H9 (cell line): Measurements from ENCODE around the gene PTPN3. TPM values are rescaled to one million over a fixed set of nuclear protein-coding genes. Genes with fewer than 3 reads are reported as not detected.

Experiments
- DNase-seq: peaks from one replicate; pipeline ENCODE4 v3.0.0-alpha.2; 2017
- H2AFZ ChIP-seq: one replicate; pipeline ENCODE4 v1.6.1; 2013; ENCODE audit warnings: mild to moderate bottlenecking, low read length, control low read depth, moderate library complexity
- H2AK5ac ChIP-seq: 2 replicates; pipeline ENCODE4 v1.6.1; 2013; ENCODE audit warnings: low read length, control low read depth, mixed read lengths; ENCODE audit not compliant: insufficient read length
- H2BK120ac ChIP-seq: one replicate; pipeline ENCODE4 v1.6.1; 2013; ENCODE audit warnings: low read depth, mild to moderate bottlenecking, low read length, control low read depth, inconsistent platforms; ENCODE audit not compliant: poor library complexity, severe bottlenecking
- H2BK12ac ChIP-seq: 2 replicates; pipeline ENCODE4 v1.6.1; 2013; ENCODE audit warnings: low read length, control low read depth, mixed read lengths, low read depth; ENCODE audit not compliant: insufficient read length
- H2BK15ac ChIP-seq: 2 replicates; pipeline ENCODE4 v1.6.1; 2013; ENCODE audit warnings: low read depth, low read length, control low read depth
- H2BK20ac ChIP-seq: one replicate; pipeline ENCODE4 v1.6.1; 2013; ENCODE audit warnings: low read depth, mild to moderate bottlenecking, low read length, control low read depth, inconsistent platforms; ENCODE audit not compliant: poor library complexity, severe bottlenecking
- H2BK5ac ChIP-seq: 2 replicates; pipeline ENCODE4 v1.6.1; 2013; ENCODE audit warnings: low read length, control low read depth, mixed read lengths; ENCODE audit not compliant: insufficient read length
- H3K14ac ChIP-seq: 2 replicates; pipeline ENCODE4 v1.6.1; 2013; ENCODE audit warnings: low read length, control low read depth; ENCODE audit not compliant: insufficient read depth
- H3K18ac ChIP-seq: 2 replicates; pipeline ENCODE4 v1.6.1; 2013; ENCODE audit warnings: low read depth, mild to moderate bottlenecking, mixed read lengths, low read length, control low read depth; ENCODE audit not compliant: insufficient read length
- H3K23ac ChIP-seq: 2 replicates; pipeline ENCODE4 v1.6.1; 2013; ENCODE audit warnings: low read length, control low read depth, mixed read lengths, low read depth; ENCODE audit not compliant: insufficient read length
- H3K23me2 ChIP-seq: 2 replicates; pipeline ENCODE4 v1.6.1; 2013; ENCODE audit warnings: low read depth, mild to moderate bottlenecking, mixed read lengths, low read length, control low read depth; ENCODE audit not compliant: insufficient read length, poor library complexity, severe bottlenecking
- H3K27ac ChIP-seq: 2 replicates; pipeline ENCODE4 v1.5.1; 2013; ENCODE audit warnings: low read length, control low read depth, mixed read lengths, low read depth; ENCODE audit not compliant: insufficient read length
- H3K27me3 ChIP-seq: 2 replicates; pipeline ENCODE4 v1.6.1; 2013; ENCODE audit warnings: low read length, control low read depth, inconsistent platforms; ENCODE audit not compliant: insufficient read depth
- H3K4ac ChIP-seq: 2 replicates; pipeline ENCODE4 v1.6.1; 2013; ENCODE audit warnings: low read depth, mild to moderate bottlenecking, control low read depth, inconsistent platforms, low read length, moderate library complexity
- H3K4me1 ChIP-seq: 2 replicates; pipeline ENCODE4 v1.6.1; 2013; ENCODE audit warnings: low read length, control low read depth, inconsistent platforms; ENCODE audit not compliant: insufficient read depth
- H3K4me2 ChIP-seq: 2 replicates; pipeline ENCODE4 v1.6.1; 2013; ENCODE audit warnings: low read length, control low read depth, mixed read lengths; ENCODE audit not compliant: insufficient read length, insufficient read depth
- H3K56ac ChIP-seq: 2 replicates; pipeline ENCODE4 v1.6.1; 2013; ENCODE audit warnings: low read depth, mild to moderate bottlenecking, mixed read lengths, low read length, control low read depth; ENCODE audit not compliant: insufficient read length
- H3K79me1 ChIP-seq: 2 replicates; pipeline ENCODE4 v1.6.1; 2013; ENCODE audit warnings: low read depth, mild to moderate bottlenecking, moderate library complexity, low read length, control low read depth, inconsistent platforms; ENCODE audit not compliant: insufficient read depth, poor library complexity, severe bottlenecking
- H3K79me2 ChIP-seq: 2 replicates; pipeline ENCODE4 v1.6.1; 2013; ENCODE audit warnings: low read length, control low read depth, inconsistent platforms; ENCODE audit not compliant: insufficient read depth
- H3K9ac ChIP-seq: 2 replicates; pipeline ENCODE4 v1.6.1; 2013; ENCODE audit warnings: low read length, control low read depth, mixed read lengths; ENCODE audit not compliant: insufficient read length; ENCODE audit errors: extremely low read depth
- H3K9me3 ChIP-seq: one replicate; pipeline ENCODE4 v1.6.1; 2013; ENCODE audit warnings: low read depth, low read length, inconsistent platforms; ENCODE audit not compliant: control insufficient read depth
- H3T11ph ChIP-seq: one replicate; pipeline ENCODE4 v1.6.1; 2013; ENCODE audit warnings: mild to moderate bottlenecking, low read length, control low read depth, inconsistent platforms
- H4K20me1 ChIP-seq: one replicate; pipeline ENCODE4 v1.6.1; 2013; ENCODE audit not compliant: control insufficient read depth, insufficient read length, insufficient read depth
- H4K5ac ChIP-seq: 2 replicates; pipeline ENCODE4 v1.6.1; 2013; ENCODE audit warnings: low read depth, mild to moderate bottlenecking, mixed read lengths, low read length, control low read depth; ENCODE audit not compliant: insufficient read length
- H4K8ac ChIP-seq: replicated peaks from 2 replicates; pipeline ENCODE4 v1.6.1; 2013; ENCODE audit warnings: low read length, control low read depth, mixed read lengths, low read depth; ENCODE audit not compliant: insufficient read length
- H4K91ac ChIP-seq: 2 replicates; pipeline ENCODE4 v1.6.1; 2013; ENCODE audit warnings: low read depth, mild to moderate bottlenecking, moderate library complexity, mixed read lengths, low read length, control low read depth; ENCODE audit not compliant: insufficient read length
- H3K27ac Mint-ChIP-seq, 3 experiments: 2 replicates in 2 of 3; 3 replicates in 1 of 3; pipeline ENCODE4 v1.8.0; 2020 to 2021; ENCODE audit warnings: mixed read lengths in 3 of 3, mild to moderate bottlenecking in 1 of 3, moderate library complexity in 1 of 3
- H3K27me3 Mint-ChIP-seq: 2 replicates; pipeline ENCODE4 v1.8.0; 2021; ENCODE audit warnings: low read depth, mild to moderate bottlenecking, moderate library complexity, mixed read lengths
- H3K36me3 Mint-ChIP-seq, 3 experiments: 2 replicates in 2 of 3; 3 replicates in 1 of 3; pipeline ENCODE4 v1.8.0; 2020 to 2021; ENCODE audit warnings: low read depth in 3 of 3, mixed read lengths in 3 of 3; ENCODE audit not compliant: insufficient read depth in 1 of 3
- H3K4me1 Mint-ChIP-seq, 2 experiments: 2 replicates each; pipeline ENCODE4 v1.8.0; 2020; ENCODE audit warnings: mixed read lengths in 2 of 2
- H3K4me3 Mint-ChIP-seq, 2 experiments: 2 replicates in 1 of 2; 3 replicates in 1 of 2; pipeline ENCODE4 v1.8.0; 2020 to 2021; ENCODE audit warnings: mild to moderate bottlenecking in 2 of 2, mixed read lengths in 2 of 2, moderate library complexity in 1 of 2
- H3K9me3 Mint-ChIP-seq, 2 experiments: 2 replicates in 1 of 2; 3 replicates in 1 of 2; pipeline ENCODE4 v1.8.0; 2020; ENCODE audit warnings: mild to moderate bottlenecking in 2 of 2, mixed read lengths in 2 of 2, moderate library complexity in 1 of 2
- CTCF ChIP-seq: fragments of 200-600 bp; sonication (generic); conservative IDR thresholded peaks from 3 replicates; pipeline ENCODE4 v1.8.0; 2021; ENCODE audit warnings: antibody characterized with exemption, mild to moderate bottlenecking
- WGBS: extraction: QIAGEN DNeasy Blood & Tissue Kit; methylation state at CpG from one replicate; pipeline ENCODE4 v1.1.7; 2013; ENCODE audit warnings: missing lambda C conversion rate, low lambda C conversion rate, mixed read lengths; ENCODE audit not compliant: insufficient read length; ENCODE audit errors: extremely low coverage; 5-methylcytosine and 5-hydroxymethylcytosine counted together
- total RNA-seq: library from RNA; stranded (reverse); gene quantifications from 2 replicates; pipeline ENCODE4 v1.2.1, GENCODE V29; 2021

Gene PTPN3
- total RNA-seq, 1 experiment from 2014 or later = 2.6 TPM

DNA sequence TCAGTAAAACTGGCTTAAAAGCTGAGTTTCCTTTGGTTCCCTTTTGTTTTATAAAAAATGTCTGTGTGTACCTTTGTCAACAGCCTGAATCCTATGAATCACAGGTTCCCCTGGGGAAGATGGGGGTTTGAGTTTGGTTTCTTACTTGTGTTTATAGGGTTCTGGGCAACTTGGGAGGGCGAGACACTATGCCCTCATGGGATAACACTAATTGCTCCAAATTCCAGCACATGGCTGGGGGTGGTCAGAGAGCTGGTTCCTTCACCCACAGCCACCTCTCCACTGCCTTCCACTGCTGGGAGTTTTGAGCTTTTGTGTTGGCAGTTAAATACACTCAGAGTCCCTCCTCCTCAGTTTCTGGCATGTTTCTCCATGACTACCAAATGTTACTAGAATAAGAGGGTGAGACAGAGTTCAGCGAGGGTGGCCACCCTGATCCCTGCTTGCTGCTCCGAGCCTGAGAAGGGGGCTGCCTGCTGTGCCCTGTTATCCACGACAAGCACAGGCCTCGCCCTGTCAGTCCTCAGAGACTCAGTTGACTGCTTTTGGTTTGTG lies 94.3 kb downstream of the PTPN3 start:
- no peaks in the 10 kb centered on the region for H3K23me2 ChIP-seq
- no peak overlapping the region; the same call in 1 of the 2 replicates for H3K14ac ChIP-seq
- H3K18ac ChIP-seq = no peak overlapping the region
- no CpG with 5 or more reads among the region's 5 CpGs for WGBS
- H3K4me3 Mint-ChIP-seq = no peak overlapping the region
- no peak overlapping the region for H4K91ac ChIP-seq
- H3K27me3 ChIP-seq = no peaks in the 10 kb centered on the region
- H3K4me2 ChIP-seq = no peak overlapping the region
- H3K27me3 Mint-ChIP-seq = no peaks in the 10 kb centered on the region
- no peak overlapping the region for H2BK20ac ChIP-seq
- no peak overlapping the region for H2BK5ac ChIP-seq
- H3K9ac ChIP-seq = no peak overlapping the region
- H2AFZ ChIP-seq = no peak overlapping the region
- H3K4me1 Mint-ChIP-seq = peaks cover 10 to 15% of the 10 kb centered on the region in 2 experiments
- no peak overlapping the region for H2BK12ac ChIP-seq
- peaks cover 3% of the 10 kb centered on the region; the same call in 1 of the 2 replicates for H3K4me1 ChIP-seq
- H3K36me3 Mint-ChIP-seq = peaks cover 0 to 3% (median 0%) of the 10 kb centered on the region in 3 experiments; a peak in 1 of 7 replicates
- no peak for TF ChIP-seq CTCF
- no peak overlapping the region for H3K4ac ChIP-seq
- no peaks in the 10 kb centered on the region for H3K9me3 Mint-ChIP-seq
- H3K9me3 ChIP-seq = no peaks in the 10 kb centered on the region
- H4K5ac ChIP-seq = no peak overlapping the region
- H3T11ph ChIP-seq = no peak overlapping the region
- no peak overlapping the region for H2BK15ac ChIP-seq
- no peak overlapping the region for H2BK120ac ChIP-seq
- no peak overlapping the region for H3K27ac ChIP-seq
- no peaks in the 10 kb centered on the region for H3K79me1 ChIP-seq
- H3K56ac ChIP-seq = no peak overlapping the region
- H3K23ac ChIP-seq = no peak overlapping the region
- no peaks in the 10 kb centered on the region for H3K79me2 ChIP-seq
- H4K8ac ChIP-seq = no peak overlapping the region
- no peak for DNase-seq
- peak overlapping the region in 1 of 3 experiments; percentile 44; a peak in 1 of 7 replicates for H3K27ac Mint-ChIP-seq
- no peaks in the 10 kb centered on the region for H4K20me1 ChIP-seq
- H2AK5ac ChIP-seq = no peak overlapping the region
